GM21717 (cell line): ENCODE results near the gene EMC9.

Experiments used
- ATAC-seq: cut with Tn5 transposase; IDR thresholded peaks from one replicate; pipeline ENCODE4 v1.9.1; 2021; ENCODE audit warnings: mild to moderate bottlenecking, moderate library complexity; ENCODE audit not compliant: unreplicated experiment

EMC9 gene

DNA sequence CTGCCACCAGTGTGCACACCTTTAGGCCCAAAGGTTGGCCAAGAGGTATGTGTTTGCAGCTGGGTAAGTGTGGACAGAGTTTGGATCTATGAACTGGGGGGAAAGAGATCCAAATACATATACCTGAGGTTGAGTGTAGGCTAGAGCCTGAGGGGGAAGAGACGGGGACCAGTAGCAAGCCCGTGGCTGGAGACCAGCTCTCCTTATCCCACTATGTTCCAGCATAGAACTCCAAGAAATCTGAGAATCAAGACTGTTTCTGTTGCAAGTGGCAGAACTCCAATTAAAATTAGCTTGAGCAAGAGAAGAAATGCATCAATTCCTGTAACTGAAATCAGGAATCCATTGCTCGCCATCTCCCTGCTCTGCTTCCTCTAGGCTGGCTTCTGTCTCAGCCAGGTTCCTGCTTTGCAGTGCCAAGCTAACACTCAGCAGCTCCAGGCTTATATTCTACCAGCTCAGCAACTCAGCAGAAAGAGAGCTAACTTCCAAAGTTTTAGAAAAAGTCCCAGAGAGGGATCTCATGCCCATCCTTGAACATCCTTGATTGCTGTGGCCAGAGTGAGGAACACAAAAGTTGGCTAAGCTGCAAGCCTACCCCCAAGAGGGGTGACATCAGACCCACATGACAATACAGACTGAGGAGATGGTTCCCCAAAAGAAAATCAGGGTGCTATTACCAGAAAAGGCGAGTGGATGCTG, 48.7 kb downstream of the EMC9 start:
- ATAC-seq = no peak

DNA sequence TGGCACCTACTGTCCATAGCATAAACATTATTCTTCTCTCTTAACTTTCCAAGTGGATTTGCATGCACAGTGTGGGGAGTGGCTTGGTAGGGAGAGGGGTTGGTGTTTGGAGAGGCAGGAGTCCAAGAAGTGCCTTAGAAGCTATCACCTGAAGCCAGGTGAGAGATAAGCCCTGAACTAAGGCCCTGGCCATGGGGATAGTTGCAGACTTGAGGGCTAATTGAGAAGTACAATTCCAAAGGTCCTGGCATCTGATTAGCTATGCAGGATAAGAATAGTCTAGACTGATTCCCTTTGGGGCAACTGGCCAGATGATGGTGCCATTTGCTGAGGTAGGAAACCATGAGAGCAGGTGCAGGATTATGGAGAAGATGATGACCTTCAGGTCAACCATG, 49.3 kb downstream of the EMC9 start:
- no peak for ATAC-seq

DNA sequence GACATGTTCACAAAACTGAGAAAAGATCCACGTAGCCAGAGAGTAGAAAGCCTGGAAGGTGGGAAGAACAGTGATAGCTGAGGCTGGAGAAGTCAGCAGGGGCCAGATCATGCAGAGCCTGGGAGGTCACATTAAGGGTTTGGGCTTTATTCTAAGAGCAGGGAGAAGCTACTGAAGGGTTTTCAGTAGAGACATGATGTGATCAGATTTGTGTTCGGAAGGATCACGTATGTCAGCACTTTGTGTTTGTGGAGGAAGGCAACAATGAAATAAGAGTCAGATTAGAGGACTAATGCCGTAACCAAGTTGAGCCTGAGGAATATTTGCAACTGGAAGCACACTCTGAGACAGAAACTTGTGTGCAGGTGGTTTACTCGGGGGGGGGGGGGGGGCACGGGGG, 51.5 kb downstream of the EMC9 start:
- ATAC-seq = no peak
